BJ (cell line): Measurements from ENCODE around the gene HACE1. TPM values are rescaled to one million over a fixed set of nuclear protein-coding genes. Genes with fewer than 3 reads are reported as not detected.

Experiments used
- CTCF ChIA-PET: fragments of 350-600 bp; formaldehyde crosslinking; extraction: SDS; loops from one replicate; lab custom pipeline; 2021; ENCODE audit warnings: antibody characterized with exemption, inconsistent platforms; lab: Yijun Ruan, JAX
- POLR2A ChIA-PET: fragments of 300-600 bp; sonication (Branson Sonifier 250); formaldehyde crosslinking; extraction: SDS; loops from one replicate; lab custom pipeline; 2021; ENCODE audit warnings: antibody characterized with exemption; lab: Charles Lee
- DNase-seq: peaks from one replicate; pipeline ENCODE4 v3.0.0-alpha.2; 2011; ENCODE audit warnings: low read depth
- H3K27me3 ChIP-seq: 2 replicates; pipeline ENCODE4 v1.6.0; 2011; ENCODE audit warnings: low read length; ENCODE audit not compliant: control insufficient read depth, insufficient read depth
- H3K36me3 ChIP-seq: 2 replicates; pipeline ENCODE4 v1.5.1; 2011; ENCODE audit warnings: low read length; ENCODE audit not compliant: control insufficient read depth, insufficient read depth
- H3K4me3 ChIP-seq: 2 replicates; pipeline ENCODE4 v1.5.1; 2011; ENCODE audit warnings: low read depth, mild to moderate bottlenecking, control low read depth, low read length
- polyA plus RNA-seq: library from polyadenylated mRNA; depleted of rRNA; stranded (reverse); fragments of >200 nt; gene quantifications from 2 replicates; pipeline ENCODE4 v1.2.3, GENCODE V29; 2011
- TF ChIP-seq, protein P1 (sequence below): IDR thresholded peaks from 2 replicates; pipeline ENCODE4 v1.5.1; 2011; ENCODE audit warnings: low read depth, mild to moderate bottlenecking, control low read depth, inconsistent platforms, low read length, moderate library complexity; ENCODE audit not compliant: insufficient read depth

HACE1 gene
- polyA plus RNA-seq, 1 experiment, result 6.8 TPM

DNA sequence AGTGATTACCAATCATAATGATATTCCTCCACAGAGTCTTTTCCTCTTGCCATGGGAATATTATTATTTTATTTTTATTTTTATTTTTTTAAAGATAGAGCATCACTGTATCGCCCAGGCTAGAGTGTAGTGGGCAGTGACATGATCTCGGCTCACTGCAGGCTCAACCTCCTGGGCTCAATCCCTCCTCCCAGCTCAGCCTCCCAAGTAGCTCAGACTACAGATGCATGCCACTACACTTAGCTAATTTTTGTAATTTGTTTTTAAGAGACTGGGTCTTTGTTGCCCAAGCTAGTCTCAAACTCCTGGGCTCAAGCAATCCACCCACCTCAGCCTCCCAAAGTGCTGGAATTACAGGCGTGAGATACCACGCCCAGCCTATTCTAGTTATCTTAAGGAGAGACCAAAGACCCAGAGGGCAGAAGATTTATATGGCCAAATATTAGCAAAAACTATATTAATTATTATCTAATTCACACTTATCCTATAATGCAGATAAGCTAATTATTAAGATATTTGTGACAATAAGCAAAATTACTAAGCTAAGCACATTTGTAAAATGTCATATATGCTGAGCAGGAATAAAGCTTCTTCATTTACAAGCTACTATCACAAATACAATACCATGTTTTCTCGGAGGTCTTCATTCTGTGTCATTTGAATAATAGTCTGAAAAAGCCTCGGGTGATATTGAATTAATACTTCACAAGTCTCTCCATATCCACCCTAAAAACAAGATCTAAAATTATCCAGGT, 63.5 kb downstream of the HACE1 start:
- TF ChIP-seq, protein P1, sequence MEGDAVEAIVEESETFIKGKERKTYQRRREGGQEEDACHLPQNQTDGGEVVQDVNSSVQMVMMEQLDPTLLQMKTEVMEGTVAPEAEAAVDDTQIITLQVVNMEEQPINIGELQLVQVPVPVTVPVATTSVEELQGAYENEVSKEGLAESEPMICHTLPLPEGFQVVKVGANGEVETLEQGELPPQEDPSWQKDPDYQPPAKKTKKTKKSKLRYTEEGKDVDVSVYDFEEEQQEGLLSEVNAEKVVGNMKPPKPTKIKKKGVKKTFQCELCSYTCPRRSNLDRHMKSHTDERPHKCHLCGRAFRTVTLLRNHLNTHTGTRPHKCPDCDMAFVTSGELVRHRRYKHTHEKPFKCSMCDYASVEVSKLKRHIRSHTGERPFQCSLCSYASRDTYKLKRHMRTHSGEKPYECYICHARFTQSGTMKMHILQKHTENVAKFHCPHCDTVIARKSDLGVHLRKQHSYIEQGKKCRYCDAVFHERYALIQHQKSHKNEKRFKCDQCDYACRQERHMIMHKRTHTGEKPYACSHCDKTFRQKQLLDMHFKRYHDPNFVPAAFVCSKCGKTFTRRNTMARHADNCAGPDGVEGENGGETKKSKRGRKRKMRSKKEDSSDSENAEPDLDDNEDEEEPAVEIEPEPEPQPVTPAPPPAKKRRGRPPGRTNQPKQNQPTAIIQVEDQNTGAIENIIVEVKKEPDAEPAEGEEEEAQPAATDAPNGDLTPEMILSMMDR, result no peak
- Histone ChIP-seq H3K27me3 (no peaks in the 10 kb centered on the region), H3K4me3 (no peak overlapping the region), H3K36me3 (no peaks in the 10 kb centered on the region)
- no peak for DNase-seq
- ChIA-PET POLR2A (no interaction called here), CTCF (no interaction called here)

DNA sequence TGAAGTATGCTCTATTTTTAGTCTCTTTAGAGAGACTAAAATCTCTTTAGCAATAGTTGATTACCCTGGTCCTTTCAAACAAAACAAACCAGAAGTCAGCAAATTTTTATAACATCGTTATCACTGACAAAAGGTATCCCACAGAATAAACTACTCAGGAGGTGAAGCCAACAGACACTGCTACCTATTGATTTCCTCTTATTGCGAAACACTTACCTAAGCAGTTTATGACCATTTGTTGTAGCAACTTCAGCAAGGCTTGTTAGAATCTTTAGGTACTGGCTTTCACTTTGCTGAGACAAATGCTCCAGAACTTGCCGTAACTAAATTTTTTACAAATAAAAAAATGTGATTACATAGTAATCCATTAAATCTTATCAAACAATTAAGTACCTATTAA, 64.4 kb downstream of the HACE1 start:
- DNase-seq, result no peak
- CTCF ChIA-PET, result no interaction called here
- Histone ChIP-seq H3K27me3 (no peaks in the 10 kb centered on the region), H3K4me3 (no peak overlapping the region), H3K36me3 (no peaks in the 10 kb centered on the region)
- POLR2A ChIA-PET, result no interaction called here
- TF ChIP-seq, protein P1, result no peak

- POLR2A ChIA-PET, result interaction anchor here (0.5 to 0.6 kb wide), 2 partner anchors 14 to 59 kb away, joined by 4 to 5 read pairs; no protein-coding TSS in a partner anchor
- CTCF ChIA-PET, result interaction anchor here (1.0 to 1.5 kb wide), 3 partner anchors 9 to 32 kb away, joined by 3 to 4 read pairs (median 3); no protein-coding TSS in a partner anchor
- TF ChIP-seq, protein P1, result no peak
- Histone ChIP-seq H3K36me3 (no peaks in the 10 kb centered on the region), H3K27me3 (no peaks in the 10 kb centered on the region), H3K4me3 (no peak overlapping the region)
- no peak for DNase-seq
These were observed 69.9 kb downstream of the HACE1 start for GRCh38 chr6:104789770-104790190.

DNA sequence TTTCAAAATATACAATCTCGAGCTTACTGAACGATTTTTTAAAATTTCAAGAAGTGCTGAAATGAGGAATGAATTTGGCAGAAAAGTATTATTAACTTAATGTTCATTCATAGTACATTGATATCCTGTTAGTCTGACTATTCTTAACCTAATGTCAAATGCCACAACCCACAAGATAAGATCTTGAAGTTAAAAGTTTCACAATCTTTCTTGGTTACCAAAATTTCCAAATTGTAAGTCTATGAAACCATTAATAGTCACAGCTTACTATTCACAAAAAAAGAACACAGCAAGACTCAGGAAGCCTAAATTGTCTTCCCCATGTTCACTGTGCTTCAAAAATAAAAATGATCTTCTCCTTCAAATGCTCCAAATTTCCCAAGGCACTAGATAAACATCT, 71.3 kb downstream of the HACE1 start:
- Histone ChIP-seq H3K27me3 (no peaks in the 10 kb centered on the region), H3K4me3 (no peak overlapping the region), H3K36me3 (no peaks in the 10 kb centered on the region)
- DNase-seq, result no peak
- ChIA-PET CTCF (no interaction called here), POLR2A (no interaction called here)
- TF ChIP-seq, protein P1, result no peak

- H3K4me3 ChIP-seq, result no peak overlapping the region
- DNase-seq, result no peak
- no peaks in the 10 kb centered on the region for H3K27me3 ChIP-seq
- POLR2A ChIA-PET, result no interaction called here
- TF ChIP-seq, protein P1, result no peak
- no peaks in the 10 kb centered on the region for H3K36me3 ChIP-seq
- CTCF ChIA-PET, result interaction anchor here (0.7 kb wide), 1 partner anchor 164 kb away, joined by 3 read pairs; no protein-coding TSS in a partner anchor
These were observed 72.4 kb downstream of the HACE1 start for GRCh38 chr6:104787305-104787704.
